Measurements from ENCODE around the gene ATRIP. TPM values are rescaled to one million over a fixed set of nuclear protein-coding genes. Genes with fewer than 3 reads are reported as not detected.
"Not testable (repeated sequence)": the region's sequence is repeated elsewhere in the genome, so short reads cannot be mapped to it uniquely, and the experiment has no call there.

The ATRIP gene
- total RNA-seq, 4 donors from 2014 or later, result 4.8 to 8.9 (median 7.1) TPM

DNA sequence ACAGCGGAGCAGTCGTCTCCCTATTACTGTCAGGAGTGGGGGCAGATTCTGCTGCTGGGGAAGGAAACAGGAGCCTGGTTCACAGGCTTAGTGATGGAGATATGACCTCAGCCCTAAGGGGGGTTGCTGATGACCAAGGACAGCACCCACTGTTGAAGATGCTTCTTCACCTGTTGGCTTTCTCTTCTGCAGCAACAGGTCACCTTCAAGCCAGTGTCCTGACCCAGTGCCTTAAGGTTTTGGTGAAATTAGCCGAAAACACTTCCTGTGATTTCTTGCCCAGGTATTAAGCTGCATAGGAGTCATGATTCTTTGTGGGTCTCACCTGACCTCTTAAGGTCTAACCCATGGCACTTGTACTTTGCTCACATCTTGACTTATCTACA, 14.0 kb downstream of the ATRIP start:
- H3K27ac ChIP-seq, result no peak overlapping the region
- intact Hi-C loops (cut with DNase I), result loop anchor here (5.0 kb wide), 1 partner anchor 92 kb away; no protein-coding TSS in a partner anchor
- 63 to 80% methylated on average over 2 to 3 of the region's 3 CpGs for WGBS, 2 donors
- H3K9me3 ChIP-seq, result no peaks in the 10 kb centered on the region
- no peak for DNase-seq
- no peak for TF ChIP-seq POLR2A (IDR thresholded peaks at IDR 0.05)
- TF ChIP-seq, protein P1, sequence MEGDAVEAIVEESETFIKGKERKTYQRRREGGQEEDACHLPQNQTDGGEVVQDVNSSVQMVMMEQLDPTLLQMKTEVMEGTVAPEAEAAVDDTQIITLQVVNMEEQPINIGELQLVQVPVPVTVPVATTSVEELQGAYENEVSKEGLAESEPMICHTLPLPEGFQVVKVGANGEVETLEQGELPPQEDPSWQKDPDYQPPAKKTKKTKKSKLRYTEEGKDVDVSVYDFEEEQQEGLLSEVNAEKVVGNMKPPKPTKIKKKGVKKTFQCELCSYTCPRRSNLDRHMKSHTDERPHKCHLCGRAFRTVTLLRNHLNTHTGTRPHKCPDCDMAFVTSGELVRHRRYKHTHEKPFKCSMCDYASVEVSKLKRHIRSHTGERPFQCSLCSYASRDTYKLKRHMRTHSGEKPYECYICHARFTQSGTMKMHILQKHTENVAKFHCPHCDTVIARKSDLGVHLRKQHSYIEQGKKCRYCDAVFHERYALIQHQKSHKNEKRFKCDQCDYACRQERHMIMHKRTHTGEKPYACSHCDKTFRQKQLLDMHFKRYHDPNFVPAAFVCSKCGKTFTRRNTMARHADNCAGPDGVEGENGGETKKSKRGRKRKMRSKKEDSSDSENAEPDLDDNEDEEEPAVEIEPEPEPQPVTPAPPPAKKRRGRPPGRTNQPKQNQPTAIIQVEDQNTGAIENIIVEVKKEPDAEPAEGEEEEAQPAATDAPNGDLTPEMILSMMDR (IDR thresholded peaks at IDR 0.05), result no peak
- H3K36me3 ChIP-seq, result peaks cover 0 to 92% (median 39%) of the 10 kb centered on the region in 3 donors
- no peak overlapping the region for H3K4me3 ChIP-seq
- H3K27me3 ChIP-seq, result no peaks in the 10 kb centered on the region
- H3K4me1 ChIP-seq, result peaks cover 10 to 21% (median 15%) of the 10 kb centered on the region in 3 donors

DNA sequence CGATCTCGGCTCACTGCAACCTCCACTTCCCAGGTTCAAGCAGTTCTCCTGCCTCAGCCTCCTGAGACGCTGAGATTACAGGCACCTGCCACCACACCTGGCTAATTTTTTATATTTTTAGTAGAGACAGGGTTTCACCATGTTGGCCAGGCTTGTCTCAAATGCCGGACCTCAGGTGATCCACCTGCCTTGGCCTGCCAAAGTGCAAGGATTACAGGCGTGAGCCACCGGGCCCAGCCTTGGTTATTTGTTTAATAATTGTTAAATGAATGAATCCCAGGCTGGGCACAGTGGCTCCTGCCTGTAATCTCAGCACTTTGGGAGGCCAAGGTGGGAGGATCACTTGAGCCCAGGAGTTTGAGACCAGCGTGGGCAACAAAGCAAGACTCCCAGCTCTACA, 15.2 kb downstream of the ATRIP start:
- not testable (repeated sequence) for DNase-seq, H3K9me3 ChIP-seq, H3K27me3 ChIP-seq, H3K4me3 ChIP-seq, H3K27ac ChIP-seq
- Histone ChIP-seq H3K36me3 (peaks cover 0 to 80% (median 39%) of the 10 kb centered on the region in 3 donors), H3K4me1 (peaks cover 16 to 33% (median 21%) of the 10 kb centered on the region in 3 donors)
- WGBS, 2 donors, result 69 to 84% methylated on average over 7 of the region's 7 CpGs
- intact Hi-C loops (cut with DNase I), result loop anchor here (5.0 kb wide), 1 partner anchor 91 kb away; no protein-coding TSS in a partner anchor

DNA sequence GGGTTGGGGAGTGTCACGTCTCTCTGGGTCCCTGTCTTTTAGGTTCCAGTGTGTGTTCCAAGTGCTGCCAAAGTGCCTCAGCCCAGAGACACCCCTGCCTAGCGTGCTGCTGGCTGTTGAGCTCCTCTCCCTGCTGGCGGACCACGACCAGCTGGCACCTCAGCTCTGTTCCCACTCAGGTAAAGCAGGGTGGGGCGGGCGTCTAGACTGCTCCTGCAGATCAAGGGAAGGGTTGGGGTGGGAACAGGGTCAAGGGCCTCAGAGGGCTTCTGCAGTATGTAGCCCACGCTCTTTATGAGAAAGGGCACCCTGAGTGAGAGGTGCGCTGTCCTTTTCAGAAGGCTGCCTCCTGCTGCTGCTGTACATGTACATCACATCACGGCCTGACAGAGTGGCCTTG, 17.2 kb downstream of the ATRIP start:
- TF ChIP-seq POLR2A (IDR thresholded peaks at IDR 0.05), result no peak
- TF ChIP-seq, protein P1 (IDR thresholded peaks at IDR 0.05), result no peak

DNA sequence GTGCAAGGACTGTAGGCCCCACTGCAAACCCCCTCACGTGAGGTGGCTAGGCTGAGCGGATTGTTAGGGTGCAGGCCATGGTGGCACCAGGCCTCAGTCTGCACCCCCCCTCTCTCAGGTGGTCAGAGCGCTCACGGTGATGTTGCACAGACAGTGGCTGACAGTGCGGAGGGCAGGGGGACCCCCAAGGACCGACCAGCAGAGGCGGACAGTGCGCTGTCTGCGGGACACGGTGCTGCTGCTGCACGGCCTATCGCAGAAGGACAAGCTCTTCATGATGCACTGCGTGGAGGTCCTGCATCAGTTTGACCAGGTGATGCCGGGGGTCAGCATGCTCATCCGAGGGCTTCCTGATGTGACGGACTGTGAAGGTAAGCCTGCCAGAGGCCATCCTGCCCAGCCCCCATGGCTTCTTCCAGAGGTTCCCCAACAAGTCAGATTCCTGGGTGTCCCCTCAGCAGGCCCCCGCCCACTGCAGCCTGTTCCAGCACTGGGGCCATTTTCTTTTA, 18.2 kb downstream of the ATRIP start:
- H3K4me1 ChIP-seq, result peaks cover 45 to 56% (median 46%) of the 10 kb centered on the region in 3 donors
- peak overlapping the region; percentile 91 to 100 (median 99) for H3K27ac ChIP-seq
- TF ChIP-seq, protein P1 (IDR thresholded peaks at IDR 0.05), result no peak
- TF ChIP-seq POLR2A (IDR thresholded peaks at IDR 0.05), result no peak
- peaks cover 20 to 80% (median 37%) of the 10 kb centered on the region in 3 donors for H3K36me3 ChIP-seq
- 100% methylated on average over 1 to 3 of the region's 17 CpGs for WGBS, 2 donors
- no peak for DNase-seq
- intact Hi-C loops (cut with DNase I), result loop anchor here (5.0 kb wide), 2 partner anchors 38 to 88 kb away; partner anchors contain the start of gene SHISA5
- no peak overlapping the region for H3K4me3 ChIP-seq
- no peaks in the 10 kb centered on the region for H3K9me3 ChIP-seq
- no peaks in the 10 kb centered on the region for H3K27me3 ChIP-seq

More for the DNA sequence above, 17.2 kb downstream of the ATRIP start:
- Histone ChIP-seq H3K27me3 (no peaks in the 10 kb centered on the region), H3K4me1 (peaks cover 36 to 53% (median 41%) of the 10 kb centered on the region in 3 donors), H3K4me3 (no peak overlapping the region), H3K9me3 (no peaks in the 10 kb centered on the region), H3K36me3 (peaks cover 15 to 80% (median 39%) of the 10 kb centered on the region in 3 donors), H3K27ac (peak overlapping the region in 2 of 4 donors; percentile 1 to 99)
- DNase-seq, result no peak
- WGBS, 2 donors, result 86% methylated on average over 1 of the region's 9 CpGs; no CpG with 5 or more reads in 1 of the 2 donors
- intact Hi-C loops (cut with DNase I), result loop anchor here (5.0 kb wide), 1 partner anchor 89 kb away; no protein-coding TSS in a partner anchor

DNA sequence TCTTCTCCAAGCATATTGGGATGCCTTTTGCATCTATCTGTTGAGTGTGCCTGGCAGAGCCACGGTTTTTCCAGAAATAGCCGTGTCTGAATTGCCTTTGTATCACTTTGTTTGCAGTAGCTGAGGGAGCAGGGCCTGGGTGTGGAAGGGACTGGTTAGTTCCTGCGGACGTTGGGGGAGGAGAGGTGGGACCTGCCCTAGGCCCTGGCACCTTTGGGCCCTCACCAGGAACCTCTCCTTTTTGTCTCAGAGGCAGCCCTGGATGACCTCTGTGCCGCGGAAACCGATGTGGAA, 18.6 kb downstream of the ATRIP start:
- intact Hi-C loops (cut with DNase I), result loop anchor here (5.0 kb wide), 1 partner anchor 37 kb away; the partner anchor contains the start of gene SHISA5
- no peaks in the 10 kb centered on the region for H3K9me3 ChIP-seq
- DNase-seq, result no peak
- H3K4me3 ChIP-seq, result peak overlapping the region in 2 of 4 donors; percentile 7 to 51
- TF ChIP-seq, protein P1 (IDR thresholded peaks at IDR 0.05), result no peak
- no peak for TF ChIP-seq POLR2A (IDR thresholded peaks at IDR 0.05)
- H3K27ac ChIP-seq, result peak overlapping the region; percentile 91 to 100 (median 99)
- WGBS, 2 donors, result 0 to 40% methylated on average over 1 of the region's 7 CpGs
- peaks cover 20 to 80% (median 35%) of the 10 kb centered on the region in 3 donors for H3K36me3 ChIP-seq
- no peaks in the 10 kb centered on the region for H3K27me3 ChIP-seq
- peaks cover 49 to 60% (median 51%) of the 10 kb centered on the region in 3 donors for H3K4me1 ChIP-seq
